A673 (cell line): ENCODE data around the gene AJM1. TPM values are rescaled to one million over a fixed set of nuclear protein-coding genes. Genes with fewer than 3 reads are reported as not detected.

Source experiments
- BruUV-seq: library from RNA; stranded (reverse); fragments of 400-500 nt; replicated peaks from 2 replicates; lab custom pipeline; 2021; lab: Mats Ljungman, UMichigan
- CTCF ChIA-PET: fragments of 300-600 bp; sonication (Branson Sonifier 250); formaldehyde crosslinking; loops from one replicate; lab custom pipeline; 2022; ENCODE audit warnings: antibody characterized with exemption; lab: Charles Lee
- POLR2A ChIA-PET: fragments of 300-600 bp; sonication (Branson Sonifier 250); formaldehyde crosslinking; loops from one replicate; lab custom pipeline; 2022; ENCODE audit warnings: antibody characterized with exemption; ENCODE audit not compliant: low non-redundant PET; lab: Charles Lee
- DNase-seq: peaks from one replicate; pipeline ENCODE4 v3.0.0-alpha.2; 2015; ENCODE audit warnings: low spot score
- H3K27ac ChIP-seq: fragments of 200-600 bp; sonication (generic); 2 replicates; pipeline ENCODE4 v1.5.1; 2016; ENCODE audit warnings: mixed run types, low read depth, mild to moderate bottlenecking, mixed read lengths, antibody characterized with exemption, low read length; ENCODE audit not compliant: poor library complexity, severe bottlenecking
- H3K27me3 ChIP-seq: fragments of 200-600 bp; sonication (generic); replicated peaks from 2 replicates; pipeline ENCODE4 v1.6.1; 2017; ENCODE audit warnings: mixed run types, low read depth, mild to moderate bottlenecking, mixed read lengths, antibody characterized with exemption, low read length; ENCODE audit not compliant: insufficient read depth, poor library complexity
- H3K36me3 ChIP-seq: fragments of 200-600 bp; sonication (generic); 2 replicates; pipeline ENCODE4 v1.6.1; 2016; ENCODE audit warnings: mixed run types, mild to moderate bottlenecking, mixed read lengths, antibody characterized with exemption, low read length; ENCODE audit not compliant: insufficient read depth, poor library complexity, severe bottlenecking
- H3K4me1 ChIP-seq: fragments of 200-600 bp; sonication (generic); 2 replicates; pipeline ENCODE4 v1.6.1; 2017; ENCODE audit warnings: mixed run types, mild to moderate bottlenecking, mixed read lengths, antibody characterized with exemption, low read length; ENCODE audit not compliant: insufficient read depth, poor library complexity, severe bottlenecking
- H3K4me3 ChIP-seq: fragments of 200-600 bp; sonication (generic); 2 replicates; pipeline ENCODE4 v1.5.1; 2016; ENCODE audit warnings: low read depth, mixed run types, mild to moderate bottlenecking, mixed read lengths, low read length; ENCODE audit not compliant: poor library complexity, severe bottlenecking
- H3K9me3 ChIP-seq: fragments of 200-600 bp; sonication (generic); 2 replicates; pipeline ENCODE4 v1.6.1; 2016; ENCODE audit warnings: mixed run types, low read depth, mild to moderate bottlenecking, mixed read lengths, antibody characterized with exemption, low read length; ENCODE audit not compliant: poor library complexity, severe bottlenecking
- EZH2 ChIP-seq: fragments of 200-600 bp; sonication (generic); IDR thresholded peaks from 2 replicates; pipeline ENCODE4 v1.6.1; 2017; ENCODE audit warnings: borderline replicate concordance, low read depth, mild to moderate bottlenecking, mixed read lengths, antibody characterized with exemption, low read length; ENCODE audit not compliant: poor library complexity, severe bottlenecking
- intact Hi-C: fragments of 100-400 bp; cut with micrococcal nuclease; formaldehyde crosslinking; loops from one replicate; pipeline ENCODE4 v1.10.0; 2022; ENCODE audit not compliant: unreplicated experiment
- total RNA-seq: library from RNA; stranded (reverse); gene quantifications from 2 replicates; pipeline ENCODE4 v1.2.3, GENCODE V29; 2021
- TF ChIP-seq, protein P1 (sequence below): fragments of 300-800, 200-600 bp; sonication (generic); conservative IDR thresholded peaks from 2 replicates; pipeline ENCODE4 v1.5.1; 2017; ENCODE audit warnings: low read depth, mild to moderate bottlenecking, antibody characterized with exemption, low read length, moderate library complexity, mixed read lengths

AJM1 gene
- total RNA-seq, 1 experiment from 2014 or later = 2.0 TPM

DNA sequence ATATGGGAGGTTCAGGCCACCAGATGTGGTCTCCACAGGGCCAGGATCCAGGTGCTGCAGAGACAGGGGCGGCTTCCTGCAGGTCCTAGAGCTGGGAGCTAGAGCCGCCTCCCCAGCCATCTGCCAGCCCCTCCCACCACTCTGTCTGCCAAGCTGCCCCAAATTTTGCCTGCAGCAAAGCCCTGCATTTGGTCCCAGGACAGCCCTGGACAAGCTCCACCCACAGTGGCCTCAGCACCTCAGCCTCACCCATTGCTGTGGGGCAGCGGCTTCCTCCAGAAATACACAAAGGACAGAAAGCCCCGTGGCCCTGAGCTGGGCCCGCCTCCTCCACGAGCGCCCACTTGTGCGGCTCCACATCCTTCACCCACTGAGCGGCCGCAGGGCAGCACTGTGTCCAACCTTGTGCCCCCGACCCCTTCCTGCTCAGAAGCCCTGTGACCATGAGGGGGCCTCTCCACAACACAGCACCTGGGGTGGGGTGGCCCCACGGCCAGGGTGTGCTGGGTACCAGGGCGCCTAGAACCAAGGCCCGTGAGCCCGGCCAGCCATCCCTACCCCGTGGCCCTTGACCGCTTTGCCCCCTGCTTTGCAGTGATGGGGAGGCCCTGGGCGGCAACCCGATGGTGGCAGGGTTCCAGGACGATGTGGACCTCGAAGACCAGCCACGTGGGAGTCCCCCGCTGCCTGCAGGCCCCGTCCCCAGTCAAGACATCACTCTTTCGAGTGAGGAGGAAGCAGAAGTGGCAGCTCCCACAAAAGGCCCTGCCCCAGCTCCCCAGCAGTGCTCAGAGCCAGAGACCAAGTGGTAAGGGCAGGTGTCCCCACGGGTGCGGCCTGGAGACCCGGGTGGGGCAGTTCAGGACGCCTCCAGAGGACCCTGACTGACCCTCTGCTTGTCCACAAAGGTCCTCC is 3.7 kb upstream of the AJM1 start:
- Histone ChIP-seq H3K9me3 (no peaks in the 10 kb centered on the region), H3K27ac (no peak overlapping the region), H3K27me3 (no peaks in the 10 kb centered on the region), H3K4me1 (peaks cover 32% of the 10 kb centered on the region), H3K4me3 (no peak overlapping the region), H3K36me3 (peaks cover 26% of the 10 kb centered on the region)
- BruUV-seq = no TSS peak
- TF ChIP-seq, protein P1, sequence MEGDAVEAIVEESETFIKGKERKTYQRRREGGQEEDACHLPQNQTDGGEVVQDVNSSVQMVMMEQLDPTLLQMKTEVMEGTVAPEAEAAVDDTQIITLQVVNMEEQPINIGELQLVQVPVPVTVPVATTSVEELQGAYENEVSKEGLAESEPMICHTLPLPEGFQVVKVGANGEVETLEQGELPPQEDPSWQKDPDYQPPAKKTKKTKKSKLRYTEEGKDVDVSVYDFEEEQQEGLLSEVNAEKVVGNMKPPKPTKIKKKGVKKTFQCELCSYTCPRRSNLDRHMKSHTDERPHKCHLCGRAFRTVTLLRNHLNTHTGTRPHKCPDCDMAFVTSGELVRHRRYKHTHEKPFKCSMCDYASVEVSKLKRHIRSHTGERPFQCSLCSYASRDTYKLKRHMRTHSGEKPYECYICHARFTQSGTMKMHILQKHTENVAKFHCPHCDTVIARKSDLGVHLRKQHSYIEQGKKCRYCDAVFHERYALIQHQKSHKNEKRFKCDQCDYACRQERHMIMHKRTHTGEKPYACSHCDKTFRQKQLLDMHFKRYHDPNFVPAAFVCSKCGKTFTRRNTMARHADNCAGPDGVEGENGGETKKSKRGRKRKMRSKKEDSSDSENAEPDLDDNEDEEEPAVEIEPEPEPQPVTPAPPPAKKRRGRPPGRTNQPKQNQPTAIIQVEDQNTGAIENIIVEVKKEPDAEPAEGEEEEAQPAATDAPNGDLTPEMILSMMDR = no peak
- no peak for TF ChIP-seq EZH2
- ChIA-PET POLR2A (interaction anchor here (0.6 kb wide), 1 partner anchor 18 kb away, joined by 5 read pairs; no protein-coding TSS in a partner anchor), CTCF (no interaction called here)
- DNase-seq = no peak
- intact Hi-C loops = no loop called here

DNA sequence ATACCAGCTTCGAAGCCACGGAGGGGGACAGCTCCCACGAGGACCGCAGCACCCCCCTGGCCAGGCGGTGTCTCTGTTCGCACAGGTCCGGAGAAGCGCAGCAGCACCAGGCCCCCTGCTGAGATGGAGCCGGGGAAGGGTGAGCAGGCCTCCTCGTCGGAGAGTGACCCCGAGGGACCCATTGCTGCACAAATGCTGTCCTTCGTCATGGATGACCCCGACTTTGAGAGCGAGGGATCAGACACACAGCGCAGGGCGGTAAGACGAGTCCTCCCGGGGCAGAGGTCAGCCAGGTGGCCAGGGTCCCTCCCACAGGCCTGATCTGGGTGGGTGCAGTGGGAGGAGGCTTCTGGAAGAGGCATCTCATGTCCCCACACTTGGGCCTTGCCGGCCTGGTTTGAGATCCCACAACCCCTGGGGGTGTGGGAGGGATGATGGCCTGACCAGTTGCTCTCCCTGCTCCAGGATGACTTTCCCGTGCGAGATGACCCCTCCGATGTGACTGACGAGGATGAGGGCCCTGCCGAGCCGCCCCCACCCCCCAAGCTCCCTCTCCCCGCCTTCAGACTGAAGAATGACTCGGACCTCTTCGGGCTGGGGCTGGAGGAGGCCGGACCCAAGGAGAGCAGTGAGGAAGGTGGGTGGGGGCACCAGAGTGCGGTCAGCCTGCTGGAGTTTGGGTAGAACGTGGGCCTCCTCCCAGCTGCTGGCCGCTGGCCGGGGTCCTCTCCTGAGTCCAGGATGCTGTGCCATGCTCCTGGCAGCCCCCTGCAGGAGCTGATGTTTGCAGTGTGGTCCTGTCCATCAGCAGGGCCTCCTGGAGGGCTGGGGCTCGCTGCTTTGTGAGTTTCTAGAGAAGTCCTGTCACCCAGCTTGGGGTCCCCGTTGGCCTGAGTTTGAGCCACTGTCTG is 2.8 kb upstream of the AJM1 start:
- POLR2A ChIA-PET = no interaction called here
- no peak for DNase-seq
- no TSS peak for BruUV-seq

More for the DNA sequence above, 2.8 kb upstream of the AJM1 start:
- peaks cover 32% of the 10 kb centered on the region for H3K4me1 ChIP-seq
- H3K9me3 ChIP-seq = no peaks in the 10 kb centered on the region
- H3K36me3 ChIP-seq = peaks cover 26% of the 10 kb centered on the region
- H3K27me3 ChIP-seq = no peaks in the 10 kb centered on the region
- TF ChIP-seq, protein P1 = no peak
- no peak for TF ChIP-seq EZH2
- peak overlapping the region; percentile 48 for H3K27ac ChIP-seq
- CTCF ChIA-PET = no interaction called here
- H3K4me3 ChIP-seq = no peak overlapping the region
- intact Hi-C loops = loop anchor here (5.0 kb wide), 1 partner anchor 37 kb away; no protein-coding TSS in a partner anchor
